Heart left ventricle (tissue), 13 donors: ENCODE results near the gene LMF1.

Experiments used
- POLR2A ChIP-seq, 2 donors: fragments of 450-650 bp; IDR thresholded peaks; one replicate each; pipeline ENCODE4 v1.6.1; 2017; ENCODE audit warnings: antibody characterized with exemption in 2 of 2, mild to moderate bottlenecking in 2 of 2, moderate library complexity in 2 of 2
- TF ChIP-seq, protein P1 (sequence below), 12 donors: fragments of 200-600 bp; sonication (generic) in 4 of 12; IDR thresholded peaks; one replicate each; pipeline versions ENCODE4 v1.5.0 to v1.8.0; 2018 to 2022; ENCODE audit warnings: antibody characterized with exemption in 12 of 12, mild to moderate bottlenecking in 5 of 12
- donor health status: ischemic (EF 13 %, LVEDD 7.1; RV severe dilation, severe dysfunction).
- donor health status: DM: no; HTN: yes; CAD: no.
- donor health status: DM: no; HTN: no; CAD: no.
- donor health status: ischemic (EF 25% LVEDD 6.9; RV normal size, moderate dysfunction).
- donor health status: ischemic (EF 25% LVEDD 5.7; RV mildly dilated, moderate dysfunction).
- donor health status: ischemic (EF 35%, LVEDD 5.7; RV mildly dilated, moderate dysfunction).
- donor health status: nonischemic (EF 11% LVEDD 7.7; RV severe dilation, severe dysfunction).
- donor health status: DM: yes; HTN: yes; CAD: no.
- donor health status: PGD.
- donor health status: ischemic (EF 29% LVEDD 5.4; RV normal size, mild dysfunction).
- donor health status: nonischemic (EF 23%, LVEDD 6.1; RV moderate dilation, normal function).

- TF ChIP-seq, protein P1, sequence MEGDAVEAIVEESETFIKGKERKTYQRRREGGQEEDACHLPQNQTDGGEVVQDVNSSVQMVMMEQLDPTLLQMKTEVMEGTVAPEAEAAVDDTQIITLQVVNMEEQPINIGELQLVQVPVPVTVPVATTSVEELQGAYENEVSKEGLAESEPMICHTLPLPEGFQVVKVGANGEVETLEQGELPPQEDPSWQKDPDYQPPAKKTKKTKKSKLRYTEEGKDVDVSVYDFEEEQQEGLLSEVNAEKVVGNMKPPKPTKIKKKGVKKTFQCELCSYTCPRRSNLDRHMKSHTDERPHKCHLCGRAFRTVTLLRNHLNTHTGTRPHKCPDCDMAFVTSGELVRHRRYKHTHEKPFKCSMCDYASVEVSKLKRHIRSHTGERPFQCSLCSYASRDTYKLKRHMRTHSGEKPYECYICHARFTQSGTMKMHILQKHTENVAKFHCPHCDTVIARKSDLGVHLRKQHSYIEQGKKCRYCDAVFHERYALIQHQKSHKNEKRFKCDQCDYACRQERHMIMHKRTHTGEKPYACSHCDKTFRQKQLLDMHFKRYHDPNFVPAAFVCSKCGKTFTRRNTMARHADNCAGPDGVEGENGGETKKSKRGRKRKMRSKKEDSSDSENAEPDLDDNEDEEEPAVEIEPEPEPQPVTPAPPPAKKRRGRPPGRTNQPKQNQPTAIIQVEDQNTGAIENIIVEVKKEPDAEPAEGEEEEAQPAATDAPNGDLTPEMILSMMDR (IDR thresholded peaks at IDR 0.05) = no peak
- TF ChIP-seq POLR2A (IDR thresholded peaks at IDR 0.05) = no peak
Observed at GRCh38 chr16:979147-979546, 8.4 kb upstream of the LMF1 start.
